Gastrocnemius medialis (tissue), 4 donors: Measurements from ENCODE around the gene GOLGA8K.
"Not testable (repeated sequence)": the region's sequence is repeated elsewhere in the genome, so short reads cannot be mapped to it uniquely, and the experiment has no call there.

Source experiments
- CTCF ChIP-seq, 5 experiments: fragments of 450-650 bp in 3 of 5; fragments of 200-600 bp in 2 of 5; sonication (generic) in 2 of 5; IDR thresholded peaks in 4 of 5; conservative IDR thresholded peaks in 1 of 5; 1 replicate in 4 of 5; 2 replicates in 1 of 5; pipeline ENCODE4 v1.5.1; 2016 to 2019; ENCODE audit warnings: antibody characterized with exemption in 5 of 5, mild to moderate bottlenecking in 3 of 5, moderate library complexity in 3 of 5
- POLR2A ChIP-seq, 2 donors: fragments of 450-650 bp; IDR thresholded peaks; one replicate each; pipeline ENCODE4 v1.6.1; 2017; ENCODE audit warnings: antibody characterized with exemption in 2 of 2, mild to moderate bottlenecking in 2 of 2, moderate library complexity in 2 of 2

GRCh38 chr15:32343921-32344320, 59.2 kb downstream of the GOLGA8K start:
- not testable (repeated sequence) for TF ChIP-seq CTCF (IDR thresholded peaks at IDR 0.05 in 4 of 5, conservative IDR thresholded peaks at IDR 0.05 in 1 of 5); POLR2A (IDR thresholded peaks at IDR 0.05)
